Measurements from ENCODE around the gene NELL2.
"Not testable (repeated sequence)": the region's sequence is repeated elsewhere in the genome, so short reads cannot be mapped to it uniquely, and the experiment has no call there.

Gene NELL2

DNA sequence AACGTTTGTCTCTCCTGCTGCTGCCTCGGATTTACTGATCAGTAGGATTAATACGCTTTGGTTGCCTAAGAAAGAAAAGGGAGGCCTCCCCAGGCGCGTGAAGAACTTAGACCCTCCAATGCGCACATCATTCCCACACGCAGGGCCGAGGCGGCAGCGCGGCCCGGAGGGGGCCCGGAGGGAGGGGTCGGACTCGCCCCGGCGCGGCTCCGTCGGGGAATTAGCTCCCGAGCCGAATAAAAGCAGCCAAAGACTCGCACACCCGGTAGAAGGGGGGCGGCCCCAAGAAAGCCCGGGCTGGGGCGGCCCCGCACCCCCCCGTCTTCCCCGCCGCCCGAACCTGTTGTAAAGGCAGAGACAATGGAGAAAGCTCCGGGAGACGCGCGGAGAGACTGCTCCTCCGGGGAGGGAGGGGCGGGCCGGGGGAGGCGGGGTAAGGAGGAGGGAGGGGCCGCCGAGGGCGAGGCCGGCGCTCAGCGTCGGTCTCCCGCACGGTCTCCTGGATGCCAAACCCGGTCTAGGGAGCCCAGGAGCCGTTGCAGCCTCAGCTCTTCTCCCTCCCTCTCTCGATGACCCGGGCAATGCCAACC lies at the start of gene NELL2:
Gene NELL2 (minus strand): TSS at position 362 of the 590 bp plus-strand sequence. CDS start 446 bp downstream, outside the sequence.
- peak; percentile 92 for DNase-seq (ENCODE audit: low spot score)

DNA sequence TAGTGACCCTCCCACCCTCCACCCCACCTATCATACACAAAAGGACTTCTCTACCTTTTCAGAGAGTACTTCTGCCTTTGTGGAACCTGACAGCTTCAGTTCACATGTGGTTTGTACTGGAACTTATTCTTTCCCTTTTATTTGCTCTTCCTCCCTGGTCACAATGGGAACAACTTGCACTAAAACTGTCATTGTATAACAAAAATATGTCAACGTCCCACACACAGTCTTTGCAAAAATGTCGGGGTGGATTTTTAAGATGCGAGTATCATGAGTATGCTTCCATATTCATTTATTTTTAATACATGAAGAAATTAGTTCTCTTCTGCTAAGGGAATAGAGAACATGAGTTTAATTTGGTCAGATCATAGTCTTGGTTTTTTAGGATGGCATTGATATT lies 45.6 kb upstream of the NELL2 start:
- DNase-seq (ENCODE audit: low spot score): no peak

DNA sequence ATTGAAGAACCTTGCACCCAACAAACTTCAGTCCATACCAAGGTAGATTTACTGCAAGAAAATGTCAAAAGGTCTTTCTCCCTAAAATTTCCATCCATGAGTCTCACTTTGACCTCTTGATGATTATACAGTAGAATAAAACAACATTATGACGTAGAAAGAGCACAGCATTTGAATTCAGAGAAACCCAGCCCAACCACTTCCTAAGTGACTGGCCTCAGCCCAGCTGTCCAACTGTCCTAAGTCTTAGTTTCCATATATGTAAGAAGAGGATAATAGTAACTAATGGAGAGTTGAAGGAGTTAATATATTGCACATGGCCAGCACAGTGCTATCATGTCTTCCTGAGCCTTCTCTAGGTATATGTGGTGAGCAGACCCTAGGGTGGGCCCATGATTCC lies 41.0 kb upstream of the NELL2 start:
- no peak for DNase-seq (ENCODE audit: low spot score)

DNA sequence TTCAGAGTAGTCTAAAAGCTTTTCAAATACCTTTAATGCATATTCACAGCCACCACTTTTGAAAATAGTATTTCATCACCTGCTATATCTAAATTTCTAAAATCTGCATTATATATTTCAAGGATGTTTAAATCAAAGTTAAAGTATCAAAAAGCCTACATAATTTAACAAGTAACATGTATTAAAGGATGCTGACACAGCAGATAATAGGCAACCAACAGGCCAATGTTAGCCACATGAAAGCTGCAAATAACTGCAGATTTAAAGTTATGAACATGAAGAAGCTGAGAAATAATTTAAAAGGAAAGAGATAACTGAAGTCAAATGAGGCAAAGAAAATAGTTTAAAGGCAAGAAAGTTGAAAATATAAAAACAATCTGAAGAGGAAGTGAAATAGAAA lies 39.8 kb upstream of the NELL2 start:
- DNase-seq (ENCODE audit: low spot score): no peak

DNA sequence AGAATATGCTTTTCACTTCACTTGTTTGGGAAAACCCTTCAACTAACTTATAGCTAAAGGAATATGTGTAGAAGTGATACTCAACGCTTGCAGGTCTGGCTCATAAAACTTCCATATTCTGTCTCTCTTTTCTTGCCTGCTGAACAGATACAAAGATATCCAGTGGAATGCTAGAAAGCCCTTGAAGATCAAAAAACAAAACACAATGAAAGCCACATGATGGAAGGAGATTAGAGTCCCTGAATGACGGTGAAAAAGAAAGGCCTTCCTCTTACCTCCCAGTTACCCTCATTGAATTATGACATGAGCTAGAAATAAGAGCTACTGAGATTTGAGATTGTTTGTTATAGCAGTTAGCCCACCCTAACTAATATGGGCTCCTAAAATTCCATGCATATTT lies 28.2 kb upstream of the NELL2 start:
- DNase-seq (ENCODE audit: low spot score): no peak

- DNase-seq (ENCODE audit: low spot score): not testable (repeated sequence)
Observed at GRCh38 chr12:44898108-44898507, 22.0 kb upstream of the NELL2 start.

GRCh38 chr12:44889926-44890325 lies 13.8 kb upstream of the NELL2 start:
- DNase-seq (ENCODE audit: low spot score): no peak

GRCh38 chr12:44889162-44889561 lies 13.0 kb upstream of the NELL2 start:
- DNase-seq (ENCODE audit: low spot score): no peak

- DNase-seq (ENCODE audit: low spot score): no peak
Observed at GRCh38 chr12:44885902-44886301, 9.8 kb upstream of the NELL2 start.

DNA sequence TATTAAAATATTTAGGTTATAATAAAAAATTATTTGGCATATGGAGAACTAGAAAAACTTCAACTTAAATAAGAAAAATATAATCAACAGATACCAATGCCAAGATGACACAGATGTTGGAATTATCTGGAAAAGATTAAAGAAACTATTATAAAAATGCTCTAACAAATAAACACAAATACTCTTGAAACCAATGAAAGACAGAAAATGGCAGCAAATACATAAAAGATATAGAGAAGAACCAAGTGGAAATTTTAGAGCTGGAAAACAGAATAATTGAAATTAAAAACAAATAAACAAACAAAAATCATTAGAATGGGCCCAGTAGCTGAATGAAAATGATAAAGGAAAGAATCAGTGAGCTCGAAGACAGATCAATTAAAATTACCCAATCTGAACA lies 5.1 kb upstream of the NELL2 start:
- no peak for DNase-seq (ENCODE audit: low spot score)

DNA sequence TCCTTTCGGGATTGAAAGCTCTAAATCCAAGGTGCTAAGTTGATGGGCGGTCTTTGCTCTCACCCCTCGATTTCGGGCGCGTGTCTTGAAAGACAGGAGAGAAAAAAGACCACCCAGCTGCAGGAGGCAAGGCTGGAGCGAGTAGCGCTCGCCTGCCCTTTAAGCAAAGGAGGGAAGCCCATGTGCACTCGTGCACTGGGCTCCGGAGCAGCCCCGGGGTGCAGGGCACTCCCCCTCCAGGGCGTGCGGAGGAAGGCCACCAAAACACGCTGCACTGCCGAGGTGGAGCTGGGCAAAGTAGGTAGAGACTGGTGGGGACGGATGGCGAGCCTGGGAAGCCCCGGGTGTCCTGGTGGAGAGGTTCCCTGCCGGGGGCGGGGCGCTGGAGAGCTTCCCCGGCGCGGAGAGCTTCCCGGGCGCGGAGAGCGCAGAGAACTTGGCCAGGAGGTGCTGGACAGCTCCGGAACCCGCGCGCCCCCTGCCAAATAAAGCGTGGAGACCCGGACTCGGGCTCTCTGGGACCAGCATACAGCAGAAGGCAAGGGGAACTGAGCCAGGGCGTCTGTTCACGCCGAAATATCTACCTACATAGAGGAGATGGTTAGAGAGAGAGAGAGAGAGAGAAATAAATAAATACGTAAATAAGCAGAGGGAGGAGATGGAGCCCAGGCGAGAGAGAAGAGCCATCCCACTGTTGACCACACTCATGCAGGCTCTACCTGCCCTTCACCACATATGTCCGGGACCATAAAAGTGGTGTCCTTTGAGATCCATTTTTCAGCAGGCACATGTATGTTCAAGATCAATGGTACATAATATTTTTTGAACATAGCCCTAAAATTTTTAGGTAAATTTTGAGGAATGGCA lies 662 bp upstream of the NELL2 start:
- DNase-seq (ENCODE audit: low spot score): peak; percentile 85

DNA sequence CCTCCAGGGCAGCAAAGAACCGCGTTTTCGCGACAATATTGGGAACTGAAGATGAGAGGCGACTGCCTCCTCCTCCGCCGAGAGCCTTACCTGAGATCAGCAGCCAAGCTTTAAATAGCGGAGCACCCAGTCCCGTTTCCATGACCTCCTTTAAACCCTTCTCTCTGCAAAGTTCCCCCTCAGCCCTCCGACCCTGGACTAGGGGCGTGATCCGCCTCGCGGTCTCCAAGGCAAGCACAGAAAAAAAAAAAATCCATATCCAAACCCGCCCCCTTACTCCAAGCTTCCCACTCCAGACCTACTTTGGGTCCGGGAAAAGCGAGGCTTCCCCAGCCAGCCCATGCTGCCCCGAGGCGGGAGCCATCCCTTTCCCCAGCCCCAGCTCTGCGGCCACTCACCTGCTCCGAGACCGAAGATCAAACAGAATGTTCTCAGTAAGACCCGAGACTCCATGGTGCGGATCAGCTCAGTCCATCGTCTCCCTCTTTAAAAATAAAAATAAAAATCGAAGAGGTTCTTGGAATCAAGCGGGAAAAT lies 630 bp downstream of the NELL2 start:
- peak; percentile 66 for DNase-seq (ENCODE audit: low spot score)

GRCh38 chr12:44874981-44875416 lies 1.1 kb downstream of the NELL2 start:
- peak; percentile 43 for DNase-seq (ENCODE audit: low spot score)

GRCh38 chr12:44873898-44874297 lies 2.2 kb downstream of the NELL2 start:
- no peak for DNase-seq (ENCODE audit: low spot score)

GRCh38 chr12:44869503-44869902 lies 6.6 kb downstream of the NELL2 start:
- DNase-seq (ENCODE audit: low spot score): no peak

- no peak for DNase-seq (ENCODE audit: low spot score)
Observed at GRCh38 chr12:44863867-44864266, 12.2 kb downstream of the NELL2 start.

DNA sequence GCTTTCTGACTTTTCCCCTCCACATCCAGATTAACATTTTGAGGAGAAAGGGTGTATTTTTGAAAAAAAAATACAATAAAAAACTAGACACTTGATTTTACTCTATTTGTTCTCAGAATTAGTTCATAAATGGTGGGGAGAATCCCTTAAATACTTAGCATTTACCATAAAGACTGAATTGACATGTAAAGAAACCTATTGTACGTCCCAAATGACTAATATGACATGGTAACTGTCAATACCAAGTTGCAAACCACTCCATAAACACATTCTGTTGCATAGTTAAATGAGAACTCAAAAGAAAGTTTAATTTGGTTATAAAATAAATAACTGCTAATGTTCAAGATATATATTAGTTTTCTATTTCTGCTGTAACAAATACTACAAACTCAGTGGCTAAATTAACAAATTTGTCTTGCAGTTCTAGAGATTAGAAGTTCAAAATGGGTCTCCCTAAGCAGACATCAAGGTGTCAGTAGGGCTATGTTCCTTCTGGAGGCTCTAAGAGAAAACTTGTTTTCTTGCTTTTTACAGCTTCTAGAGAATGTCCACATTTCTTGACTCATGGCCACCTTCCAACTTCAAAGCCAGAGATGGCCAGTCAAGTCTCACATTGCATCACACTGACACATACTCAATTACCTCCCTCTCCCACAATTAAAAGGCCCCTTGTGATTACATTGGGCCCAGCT lies 16.0 kb downstream of the NELL2 start:
- no peak for DNase-seq (ENCODE audit: low spot score)

DNA sequence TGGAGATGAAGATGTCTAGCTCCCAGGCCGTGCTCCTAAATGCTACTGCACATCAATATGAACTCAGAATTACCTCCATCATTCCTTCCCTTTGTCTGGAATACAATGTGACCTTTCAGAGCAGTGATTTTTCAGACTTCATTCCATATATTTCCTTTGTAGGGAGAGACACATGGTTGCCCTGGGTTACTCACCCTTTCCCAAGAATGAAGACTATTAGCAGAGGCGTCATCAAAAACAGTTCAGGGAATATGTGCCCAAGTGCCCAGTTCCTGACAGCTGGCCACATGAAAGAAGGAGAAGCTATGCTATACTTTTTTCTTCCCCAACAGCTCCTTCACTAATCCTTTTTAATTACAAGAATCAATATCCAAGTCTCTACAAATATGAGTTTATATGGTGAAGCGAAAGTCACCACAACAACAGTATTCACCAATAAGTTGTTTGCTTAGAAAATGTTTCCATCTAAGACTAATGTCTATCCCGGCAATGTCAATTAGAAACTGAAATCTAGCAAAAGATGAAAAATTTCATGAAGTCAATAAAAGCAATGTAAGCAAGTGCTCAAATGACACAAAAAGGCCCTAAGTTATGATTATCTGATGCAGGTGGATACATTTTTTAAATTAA lies 17.8 kb downstream of the NELL2 start:
- DNase-seq (ENCODE audit: low spot score): no peak

DNA sequence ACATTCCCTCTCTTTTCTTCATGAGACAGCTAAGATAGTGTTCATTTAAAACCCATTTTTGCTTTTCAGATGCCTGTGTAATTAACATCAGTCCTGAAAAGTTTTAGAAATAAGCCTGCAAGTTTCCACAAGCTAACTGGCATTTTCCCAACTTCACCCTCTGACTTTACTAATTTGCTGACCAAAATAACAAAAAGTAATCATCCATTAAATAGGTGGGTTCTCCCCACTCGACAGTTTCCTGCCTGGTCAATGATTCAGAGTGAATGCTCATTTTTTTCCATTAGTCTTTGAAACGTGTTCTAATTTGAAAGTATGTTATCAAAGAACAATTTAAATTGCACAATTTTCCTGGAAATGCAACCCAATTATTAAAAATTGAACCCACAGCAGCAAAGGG lies 23.6 kb downstream of the NELL2 start:
- no peak for DNase-seq (ENCODE audit: low spot score)

DNA sequence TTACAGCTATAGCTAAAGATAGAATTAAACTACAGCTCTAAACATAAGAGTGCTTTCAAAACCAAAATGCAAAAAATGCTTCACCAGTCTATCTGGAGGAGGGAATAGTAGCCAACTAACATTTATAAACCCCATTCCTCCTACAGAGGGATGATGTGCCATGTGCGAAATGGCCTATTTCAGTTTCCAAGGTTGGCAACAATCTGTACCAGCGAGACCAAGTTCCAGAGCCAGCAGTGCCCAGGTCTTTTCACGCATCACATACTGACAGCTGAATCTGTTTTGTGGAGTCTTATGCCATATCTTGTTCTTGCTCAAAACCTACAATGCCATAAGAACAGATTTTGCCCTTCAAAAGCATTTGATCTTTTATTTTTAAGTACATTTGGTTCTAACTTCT lies 24.5 kb downstream of the NELL2 start:
- no peak for DNase-seq (ENCODE audit: low spot score)

GRCh38 chr12:44848703-44849085 lies 27.4 kb downstream of the NELL2 start:
- DNase-seq (ENCODE audit: low spot score): no peak
